SK-N-SH treated with all-trans-retinoic acid at 6 μM for 48 hours (cell line): ENCODE measurements around the gene TOE1.

Experiments
- ARNTL ChIP-seq: fragments of 450-650 bp; formaldehyde crosslinking; IDR thresholded peaks from 2 replicates; pipeline ENCODE4 v1.5.0; 2020; ENCODE audit warnings: low read depth, mild to moderate bottlenecking, moderate library complexity, borderline replicate concordance
- GLIS3 ChIP-seq: fragments of 250-450 bp; sonication (Bioruptor Pico); IDR thresholded peaks from 2 replicates; pipeline ENCODE4 v1.5.0; 2020; ENCODE audit warnings: mild to moderate bottlenecking, moderate library complexity
- OSR1 ChIP-seq: fragments of 250-450 bp; sonication (Bioruptor Pico); IDR thresholded peaks from 2 replicates; pipeline ENCODE4 v1.8.0; 2022; ENCODE audit warnings: moderate library complexity, mild to moderate bottlenecking, inconsistent platforms
- ZFP30 ChIP-seq: fragments of 450-650 bp; formaldehyde crosslinking; IDR thresholded peaks from 2 replicates; pipeline ENCODE4 v1.5.0; 2022; ENCODE audit warnings: mild to moderate bottlenecking, moderate library complexity
- ZNF565 ChIP-seq: fragments of 450-650 bp; formaldehyde crosslinking; conservative IDR thresholded peaks from 2 replicates; pipeline ENCODE4 v1.5.0; 2020; ENCODE audit warnings: low read depth, mild to moderate bottlenecking, moderate library complexity
- TF ChIP-seq, protein P1 (sequence below): fragments of 250-450 bp; sonication (Bioruptor Pico); IDR thresholded peaks from 2 replicates; pipeline ENCODE4 v1.8.0; 2020; ENCODE audit warnings: mild to moderate bottlenecking, moderate library complexity, borderline replicate concordance

- TF ChIP-seq ARNTL (CRISPR knock-in tag), result no peak
- no peak for TF ChIP-seq ZNF565
- no peak for TF ChIP-seq GLIS3 (CRISPR knock-in tag)
- no peak for TF ChIP-seq ZFP30 (CRISPR knock-in tag)
- no peak for TF ChIP-seq OSR1 (CRISPR knock-in tag)
- TF ChIP-seq, protein P1, sequence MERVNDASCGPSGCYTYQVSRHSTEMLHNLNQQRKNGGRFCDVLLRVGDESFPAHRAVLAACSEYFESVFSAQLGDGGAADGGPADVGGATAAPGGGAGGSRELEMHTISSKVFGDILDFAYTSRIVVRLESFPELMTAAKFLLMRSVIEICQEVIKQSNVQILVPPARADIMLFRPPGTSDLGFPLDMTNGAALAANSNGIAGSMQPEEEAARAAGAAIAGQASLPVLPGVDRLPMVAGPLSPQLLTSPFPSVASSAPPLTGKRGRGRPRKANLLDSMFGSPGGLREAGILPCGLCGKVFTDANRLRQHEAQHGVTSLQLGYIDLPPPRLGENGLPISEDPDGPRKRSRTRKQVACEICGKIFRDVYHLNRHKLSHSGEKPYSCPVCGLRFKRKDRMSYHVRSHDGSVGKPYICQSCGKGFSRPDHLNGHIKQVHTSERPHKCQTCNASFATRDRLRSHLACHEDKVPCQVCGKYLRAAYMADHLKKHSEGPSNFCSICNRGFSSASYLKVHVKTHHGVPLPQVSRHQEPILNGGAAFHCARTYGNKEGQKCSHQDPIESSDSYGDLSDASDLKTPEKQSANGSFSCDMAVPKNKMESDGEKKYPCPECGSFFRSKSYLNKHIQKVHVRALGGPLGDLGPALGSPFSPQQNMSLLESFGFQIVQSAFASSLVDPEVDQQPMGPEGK, result no peak
Observed at GRCh38 chr1:45345014-45345413, 5.0 kb downstream of the TOE1 start.
